IMR-90 (cell line): ENCODE measurements around the gene DSG3. TPM values are rescaled to one million over a fixed set of nuclear protein-coding genes. Genes with fewer than 3 reads are reported as not detected.

Experiments used
- ATAC-seq: fragments of 200-7000 bp; cut with Tn5 transposase; 2 replicates; pipeline ENCODE4 v1.9.1; 2020; ENCODE audit warnings: low read depth, mild to moderate bottlenecking, moderate library complexity
- BruUV-seq: library from RNA; stranded (reverse); fragments of 400-500 nt; replicated peaks from 2 replicates; lab custom pipeline; 2021; lab: Mats Ljungman, UMichigan
- CTCF ChIA-PET: fragments of 300-600 bp; formaldehyde crosslinking; extraction: SDS; loops from one replicate; lab custom pipeline; 2021; ENCODE audit warnings: antibody characterized with exemption; lab: Yijun Ruan, JAX
- POLR2A ChIA-PET: fragments of 300-600 bp; sonication (Branson Sonifier 250); formaldehyde crosslinking; loops from one replicate; lab custom pipeline; 2022; ENCODE audit warnings: antibody characterized with exemption; ENCODE audit not compliant: unreplicated experiment; lab: Charles Lee
- DNase-seq: peaks from one replicate; pipeline ENCODE4 v3.0.0; 2013
- H2AFZ ChIP-seq: replicated peaks from 2 replicates; pipeline ENCODE3; 2013; ENCODE audit warnings: low read length, mild to moderate bottlenecking; ENCODE audit not compliant: poor library complexity
- H2AK5ac ChIP-seq: 2 replicates; pipeline ENCODE4 v1.6.1; 2013; ENCODE audit warnings: low read depth, low read length, inconsistent platforms
- H2AK9ac ChIP-seq: replicated peaks from 2 replicates; pipeline ENCODE3; 2013; ENCODE audit warnings: mild to moderate bottlenecking, low read depth, low read length, moderate library complexity; ENCODE audit not compliant: poor library complexity
- H2BK120ac ChIP-seq: 2 replicates; pipeline ENCODE4 v1.6.1; 2013; ENCODE audit warnings: low read depth, low read length, inconsistent platforms
- H2BK15ac ChIP-seq: 3 replicates; pipeline ENCODE4 v1.6.1; 2013; ENCODE audit warnings: low read depth, low read length, inconsistent platforms
- H2BK20ac ChIP-seq: 2 replicates; pipeline ENCODE4 v1.6.1; 2013; ENCODE audit warnings: low read depth, mild to moderate bottlenecking, inconsistent platforms, low read length, moderate library complexity
- H2BK5ac ChIP-seq: 2 replicates; pipeline ENCODE4 v1.6.1; 2013; ENCODE audit warnings: mild to moderate bottlenecking, low read depth, low read length, inconsistent platforms; ENCODE audit not compliant: poor library complexity, severe bottlenecking
- H3K14ac ChIP-seq: replicated peaks from 2 replicates; pipeline ENCODE4 v1.6.1; 2013; ENCODE audit warnings: low read depth, low read length, inconsistent platforms
- H3K18ac ChIP-seq: 2 replicates; pipeline ENCODE4 v1.6.1; 2013; ENCODE audit warnings: low read depth, low read length, control low read depth
- H3K23ac ChIP-seq: 2 replicates; pipeline ENCODE4 v1.6.1; 2013; ENCODE audit warnings: low read depth, low read length, inconsistent platforms
- H3K27ac ChIP-seq: 2 replicates; pipeline ENCODE4 v1.5.1; 2013; ENCODE audit warnings: mild to moderate bottlenecking, control low read depth, low read length; ENCODE audit not compliant: insufficient read depth
- H3K27me3 ChIP-seq: 2 replicates; pipeline ENCODE4 v1.6.1; 2013; ENCODE audit warnings: low read length; ENCODE audit not compliant: control insufficient read depth, insufficient read depth
- H3K36me3 ChIP-seq: 2 replicates; pipeline ENCODE4 v1.6.1; 2013; ENCODE audit warnings: low read length, mixed read lengths; ENCODE audit not compliant: control insufficient read depth, insufficient read depth
- H3K4ac ChIP-seq: 2 replicates; pipeline ENCODE4 v1.6.1; 2013; ENCODE audit warnings: low read depth, low read length, inconsistent platforms
- H3K4me1 ChIP-seq: 2 replicates; pipeline ENCODE4 v1.6.1; 2013; ENCODE audit warnings: low read length, mixed read lengths; ENCODE audit not compliant: control insufficient read depth, insufficient read depth
- H3K4me2 ChIP-seq: 2 replicates; pipeline ENCODE4 v1.6.1; 2013; ENCODE audit warnings: low read depth, mild to moderate bottlenecking, control low read depth, low read length, moderate library complexity
- H3K4me3 ChIP-seq: 2 replicates; pipeline ENCODE4 v1.5.1; 2013; ENCODE audit warnings: low read depth, mild to moderate bottlenecking, control low read depth, low read length, moderate library complexity; ENCODE audit not compliant: insufficient read depth
- H3K56ac ChIP-seq: 2 replicates; pipeline ENCODE4 v1.6.1; 2013; ENCODE audit warnings: low read length, inconsistent platforms; ENCODE audit not compliant: insufficient read depth; ENCODE audit errors: extremely low read depth
- H3K79me1 ChIP-seq, 2 experiments: 2 replicates each; pipeline ENCODE4 v1.6.1; 2013; ENCODE audit warnings: low read length in 2 of 2, inconsistent platforms in 1 of 2, low read depth in 1 of 2
- H3K9ac ChIP-seq: 2 replicates; pipeline ENCODE4 v1.6.1; 2013; ENCODE audit warnings: low read depth, low read length, control low read depth
- H3K9me1 ChIP-seq: 2 replicates; pipeline ENCODE4 v1.6.1; 2013; ENCODE audit warnings: low read length, inconsistent platforms; ENCODE audit not compliant: insufficient read depth
- H3K9me3 ChIP-seq: 2 replicates; pipeline ENCODE4 v1.6.1; 2013; ENCODE audit warnings: low read length; ENCODE audit not compliant: control insufficient read depth, insufficient read depth
- H4K20me1 ChIP-seq: 2 replicates; pipeline ENCODE4 v1.6.1; 2013; ENCODE audit warnings: low read length, inconsistent platforms; ENCODE audit not compliant: insufficient read depth
- H4K5ac ChIP-seq: 2 replicates; pipeline ENCODE4 v1.6.1; 2013; ENCODE audit warnings: mild to moderate bottlenecking, low read depth, low read length, control low read depth
- H4K8ac ChIP-seq, 2 experiments: 2 replicates each; pipeline ENCODE4 v1.6.1; 2013; ENCODE audit warnings: low read depth in 2 of 2, low read length in 2 of 2, control low read depth in 1 of 2, inconsistent platforms in 1 of 2
- H4K91ac ChIP-seq: 2 replicates; pipeline ENCODE4 v1.6.1; 2013; ENCODE audit warnings: low read depth, low read length, inconsistent platforms; ENCODE audit not compliant: insufficient read depth
- BHLHE40 ChIP-seq: fragments of 150-350 bp; IDR thresholded peaks from 2 replicates; pipeline ENCODE4 v1.6.1; 2016; ENCODE audit warnings: mild to moderate bottlenecking, low read depth, low read length
- CEBPB ChIP-seq: IDR thresholded peaks from 2 replicates; pipeline ENCODE4 v1.6.1; 2012; ENCODE audit warnings: low read depth, low read length, improper control_type of control experiment
- CHD1 ChIP-seq: IDR thresholded peaks from 2 replicates; pipeline ENCODE4 v1.6.1; 2012; ENCODE audit warnings: low read depth, low read length, improper control_type of control experiment
- ELK1 ChIP-seq: fragments of 150-350 bp; IDR thresholded peaks from 2 replicates; pipeline ENCODE4 v1.6.1; 2016; ENCODE audit warnings: low read depth, mild to moderate bottlenecking, low read length, moderate library complexity, borderline replicate concordance
- FOS ChIP-seq: fragments of 150-350 bp; IDR thresholded peaks from 2 replicates; pipeline ENCODE4 v1.6.1; 2016; ENCODE audit warnings: low read depth, low read length
- MAFK ChIP-seq: IDR thresholded peaks from 2 replicates; pipeline ENCODE4 v1.6.1; 2012; ENCODE audit warnings: low read depth, low read length, improper control_type of control experiment
- MAZ ChIP-seq: IDR thresholded peaks from 2 replicates; pipeline ENCODE4 v1.6.1; 2012; ENCODE audit warnings: low read depth, mild to moderate bottlenecking, low read length, improper control_type of control experiment, moderate library complexity, borderline replicate concordance
- MXI1 ChIP-seq: IDR thresholded peaks from 2 replicates; pipeline ENCODE4 v1.6.1; 2012; ENCODE audit warnings: low read depth, mild to moderate bottlenecking, low read length, moderate library complexity, borderline replicate concordance
- NFE2L2 ChIP-seq: fragments of 150-350 bp; IDR thresholded peaks from 2 replicates; pipeline ENCODE4 v1.6.1; 2016; ENCODE audit warnings: low read depth, mild to moderate bottlenecking, low read length
- POLR2A ChIP-seq: IDR thresholded peaks from 2 replicates; pipeline ENCODE4 v1.6.1; 2012; ENCODE audit warnings: mild to moderate bottlenecking, low read depth, low read length
- RAD21 ChIP-seq: IDR thresholded peaks from 2 replicates; pipeline ENCODE4 v1.6.1; 2012; ENCODE audit warnings: low read length, improper control_type of control experiment
- RCOR1 ChIP-seq: IDR thresholded peaks from 2 replicates; pipeline ENCODE4 v1.6.1; 2012; ENCODE audit warnings: mild to moderate bottlenecking, low read length, improper control_type of control experiment; ENCODE audit not compliant: insufficient replicate concordance
- RFX5 ChIP-seq: IDR thresholded peaks from 2 replicates; pipeline ENCODE4 v1.8.0; 2012; ENCODE audit warnings: low read depth, mild to moderate bottlenecking, low read length, moderate library complexity
- SMC3 ChIP-seq: fragments of 150-350 bp; IDR thresholded peaks from 2 replicates; pipeline ENCODE4 v1.6.1; 2016; ENCODE audit warnings: low read depth, mild to moderate bottlenecking, antibody characterized with exemption, low read length, moderate library complexity
- USF2 ChIP-seq: fragments of 150-350 bp; IDR thresholded peaks from 2 replicates; pipeline ENCODE4 v1.6.1; 2017; ENCODE audit warnings: mild to moderate bottlenecking, antibody characterized with exemption, low read length, low read depth
- WGBS, 2 experiments: methylation state at CpG; one replicate each; pipeline versions ENCODE4 v1.1.5 to v1.1.7; 2013; ENCODE audit warnings: missing lambda C conversion rate in 2 of 2; ENCODE audit not compliant: insufficient read length in 1 of 2; ENCODE audit errors: extremely low coverage in 2 of 2; 5-methylcytosine and 5-hydroxymethylcytosine counted together
- dilution Hi-C: fragments of 300-500 bp; cut with HindIII; formaldehyde crosslinking; loops from one replicate; pipeline ENCODE4 v1.14.3; 2018; ENCODE audit warnings: low sequenced_read_pairs; ENCODE audit not compliant: unreplicated experiment
- in situ Hi-C: fragments of 300-500 bp; cut with MboI; formaldehyde crosslinking; loops from 3 replicates; pipeline ENCODE4 v1.14.3; 2019; ENCODE audit warnings: low sequenced_read_pairs, inconsistent platforms, mixed read lengths
- intact Hi-C: fragments of 100-400 bp; cut with micrococcal nuclease; formaldehyde crosslinking; loops from 2 replicates; pipeline ENCODE4 v1.10.0; 2022
- polyA plus RNA-seq, 3 experiments: library from polyadenylated mRNA; depleted of rRNA; stranded (reverse); fragments of >200 nt; gene quantifications; 2 replicates each; pipeline ENCODE4 v1.2.3, GENCODE V29; 2012; ENCODE audit warnings: low replicate concordance in 1 of 3
- total RNA-seq: library from RNA; depleted of rRNA; stranded (reverse); fragments of >200 nt; gene quantifications from 2 replicates; pipeline ENCODE4 v1.2.3, GENCODE V29; 2012
- TF ChIP-seq, protein P1 (sequence below): conservative IDR thresholded peaks from 2 replicates; pipeline ENCODE4 v1.5.1; 2012; ENCODE audit warnings: mild to moderate bottlenecking, low read depth, low read length, improper control_type of control experiment

DSG3 gene
- total and polyA plus RNA-seq, 2 of the 4 experiments (the other 2 are of a cell fraction), result not detected

GRCh38 chr18:31426871-31427406, 20.6 kb upstream of the DSG3 start:
- no TSS peak for BruUV-seq
- CTCF ChIA-PET, result no interaction called here

More at GRCh38 chr18:31426871-31427406, 20.6 kb upstream of the DSG3 start:
- Histone ChIP-seq H3K56ac (no peak overlapping the region), H2BK120ac (no peak overlapping the region), H3K27ac (no peak overlapping the region), H3K23ac (no peak overlapping the region), H2BK20ac (no peak overlapping the region), H3K79me1 (no peaks in the 10 kb centered on the region), H3K4me1 (no peaks in the 10 kb centered on the region), H3K27me3 (no peaks in the 10 kb centered on the region), H4K91ac (no peak overlapping the region), H3K9me3 (peaks cover 2% of the 10 kb centered on the region), H3K4ac (no peak overlapping the region), H2BK5ac (no peak overlapping the region), H4K20me1 (no peaks in the 10 kb centered on the region), H3K36me3 (no peaks in the 10 kb centered on the region), H2AK5ac (no peak overlapping the region), H2BK15ac (no peak overlapping the region), H3K18ac (no peak overlapping the region), H3K9ac (no peak overlapping the region), H3K9me1 (no peaks in the 10 kb centered on the region), H2AK9ac (no peak overlapping the region), H3K4me3 (no peak overlapping the region), H4K5ac (no peak overlapping the region), H2AFZ (no peak overlapping the region), H4K8ac (no peak overlapping the region), H3K14ac (no peak overlapping the region), H3K4me2 (no peak overlapping the region)
- in situ Hi-C loops (no loop called here), intact Hi-C loops (loop anchor here (10.0 kb wide), 1 partner anchor 398 kb away; no protein-coding TSS in a partner anchor), dilution Hi-C loops (no loop called here)
- POLR2A ChIA-PET, result no interaction called here
- no peak for DNase-seq
- WGBS, 2 experiments, result no CpG with 5 or more reads among the region's 5 CpGs
- TF ChIP-seq CEBPB, result no peak
- TF ChIP-seq, protein P1, sequence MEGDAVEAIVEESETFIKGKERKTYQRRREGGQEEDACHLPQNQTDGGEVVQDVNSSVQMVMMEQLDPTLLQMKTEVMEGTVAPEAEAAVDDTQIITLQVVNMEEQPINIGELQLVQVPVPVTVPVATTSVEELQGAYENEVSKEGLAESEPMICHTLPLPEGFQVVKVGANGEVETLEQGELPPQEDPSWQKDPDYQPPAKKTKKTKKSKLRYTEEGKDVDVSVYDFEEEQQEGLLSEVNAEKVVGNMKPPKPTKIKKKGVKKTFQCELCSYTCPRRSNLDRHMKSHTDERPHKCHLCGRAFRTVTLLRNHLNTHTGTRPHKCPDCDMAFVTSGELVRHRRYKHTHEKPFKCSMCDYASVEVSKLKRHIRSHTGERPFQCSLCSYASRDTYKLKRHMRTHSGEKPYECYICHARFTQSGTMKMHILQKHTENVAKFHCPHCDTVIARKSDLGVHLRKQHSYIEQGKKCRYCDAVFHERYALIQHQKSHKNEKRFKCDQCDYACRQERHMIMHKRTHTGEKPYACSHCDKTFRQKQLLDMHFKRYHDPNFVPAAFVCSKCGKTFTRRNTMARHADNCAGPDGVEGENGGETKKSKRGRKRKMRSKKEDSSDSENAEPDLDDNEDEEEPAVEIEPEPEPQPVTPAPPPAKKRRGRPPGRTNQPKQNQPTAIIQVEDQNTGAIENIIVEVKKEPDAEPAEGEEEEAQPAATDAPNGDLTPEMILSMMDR, result no peak
- TF ChIP-seq CHD1, result no peak
- TF ChIP-seq NFE2L2, result no peak
- TF ChIP-seq RAD21, result no peak
- no peak for TF ChIP-seq RFX5
- TF ChIP-seq POLR2A, result no peak
- TF ChIP-seq BHLHE40, result no peak
- no peak for TF ChIP-seq ELK1
- no peak for TF ChIP-seq MAFK
- TF ChIP-seq FOS, result no peak
- no peak for TF ChIP-seq MAZ
- no peak for TF ChIP-seq MXI1
- no peak for TF ChIP-seq RCOR1
- no peak for TF ChIP-seq USF2
- TF ChIP-seq SMC3, result no peak
- ATAC-seq, result no peak
